Measurements from ENCODE around the gene CLTB. TPM values are rescaled to one million over a fixed set of nuclear protein-coding genes. Genes with fewer than 3 reads are reported as not detected.

Gene CLTB
- total and polyA plus RNA-seq, 2 of the 13 experiments (the other 11 are each of a cell fraction or from before 2014, with no cell fraction given), result 23.3 to 33.8 TPM

GRCh38 chr5:176424181-176424580 is 7.8 kb upstream of the CLTB start:
- no peak overlapping the region for H3K4me3 ChIP-seq (replicated peaks in 1 of 3; ENCODE audit: insufficient read depth in 1 of 3, low read depth in 2 of 3, low read length in 3 of 3)
- H3K36me3 ChIP-seq (replicated peaks in 1 of 2; ENCODE audit: control insufficient read depth in 1 of 2, insufficient read depth in 2 of 2, low read length in 2 of 2), result no peaks in the 10 kb centered on the region
- no TSS peak for BruUV-seq (replicated peaks)
- no peaks in the 10 kb centered on the region for H3K9me3 ChIP-seq (ENCODE audit: low read length)
- FAIRE-seq (no peak), DNase-seq (ENCODE audit: low spot score) (no peak), ATAC-seq (no peak)
- no peaks in the 10 kb centered on the region for H3K4me1 ChIP-seq (ENCODE audit: insufficient read depth, low read length)
- POLR2A ChIA-PET, result interaction anchor here (0.6 kb wide), 1 partner anchor 23 kb away, joined by 3 read pairs; no protein-coding TSS in a partner anchor
- no peak overlapping the region for H3K27ac ChIP-seq (ENCODE audit: extremely low read length, insufficient read depth, low read length)
- no peak overlapping the region for H3K4me2 ChIP-seq (ENCODE audit: low read depth, low read length)
- H2AFZ ChIP-seq (ENCODE audit: low read length), result no peak overlapping the region
- no peaks in the 10 kb centered on the region for H3K79me2 ChIP-seq (ENCODE audit: insufficient read depth, low read length)
- H3K27me3 ChIP-seq (ENCODE audit: control insufficient read depth in 1 of 2, insufficient read depth in 2 of 2, low read length in 2 of 2), result no peaks in the 10 kb centered on the region
- TF ChIP-seq ZNF83 (CRISPR knock-in tag; IDR thresholded peaks at IDR 0.05; ENCODE audit: borderline replicate concordance) (no peak), ZNF20 (CRISPR knock-in tag; IDR thresholded peaks at IDR 0.05) (no peak), ZNF746 (CRISPR knock-in tag; IDR thresholded peaks at IDR 0.05) (no peak), ZNF451 (CRISPR knock-in tag; IDR thresholded peaks at IDR 0.05) (no peak), REXO4 (CRISPR knock-in tag; IDR thresholded peaks at IDR 0.05; ENCODE audit: borderline replicate concordance) (no peak), ZNF121 (CRISPR knock-in tag; IDR thresholded peaks at IDR 0.05) (0 out of 2 replicates have a peak, but pooled peaks have one; percentile 46), STAG1 (CRISPR knock-in tag; IDR thresholded peaks at IDR 0.05) (no peak), MYC (CRISPR knock-in tag; IDR thresholded peaks at IDR 0.05; ENCODE audit: borderline replicate concordance) (no peak)
- intact Hi-C loops (cut with micrococcal nuclease; ENCODE audit: unreplicated experiment), result no loop called here
- in situ Hi-C loops (cut with HindIII; ENCODE audit: extremely low pct_ligation_motif_present, low pct_unique_long_range_greater_than_20kb), result no loop called here
- no peak overlapping the region for H3K9ac ChIP-seq (ENCODE audit: insufficient read depth, low read depth, low read length)
- 33% methylated on average over 3 of the region's 3 CpGs for WGBS (ENCODE audit: low lambda C conversion rate)
- CTCF ChIA-PET (ENCODE audit: low intra/inter-chr PET ratio, low total read pairs), result no interaction called here
- no peaks in the 10 kb centered on the region for H4K20me1 ChIP-seq (ENCODE audit: insufficient read depth, low read length)

DNA sequence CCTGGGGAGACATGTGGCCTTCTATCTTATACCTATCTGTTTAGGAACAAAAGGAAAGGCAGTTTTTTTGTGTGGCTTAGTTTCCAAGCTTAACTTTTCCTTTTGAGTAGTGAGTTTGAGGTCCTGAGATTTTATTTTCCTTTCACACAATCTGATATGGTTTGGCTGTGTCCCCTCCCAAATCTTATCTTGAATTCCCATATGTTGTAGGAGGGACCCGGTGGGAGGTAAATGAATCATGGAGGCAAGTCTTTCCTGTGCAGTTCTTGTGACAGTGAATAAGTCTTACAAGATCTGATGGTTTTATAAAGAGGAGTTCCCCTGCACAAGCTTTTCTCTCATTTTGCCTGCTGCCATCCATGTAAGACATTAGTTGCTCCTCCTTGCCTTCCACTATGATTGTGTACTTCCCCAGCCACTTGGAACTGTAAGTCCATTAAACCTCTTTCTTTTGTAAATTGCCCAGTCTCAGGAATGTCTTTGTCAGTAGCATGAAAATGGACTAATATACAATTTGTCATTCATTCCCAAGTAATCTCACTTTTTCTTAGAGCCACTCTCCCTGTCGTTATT is 4.7 kb upstream of the CLTB start:
- in situ Hi-C loops (cut with HindIII; ENCODE audit: extremely low pct_ligation_motif_present, low pct_unique_long_range_greater_than_20kb), result no loop called here
- TF ChIP-seq ZNF431 (CRISPR knock-in tag; IDR thresholded peaks at IDR 0.05; ENCODE audit: borderline replicate concordance, low read depth) (peak; percentile 85; the same call in 1 of the 2 replicates), CCDC6 (CRISPR knock-in tag; IDR thresholded peaks at IDR 0.05) (no peak)
- Histone ChIP-seq H3K9ac (ENCODE audit: insufficient read depth, low read depth, low read length) (no peak overlapping the region), H4K20me1 (ENCODE audit: insufficient read depth, low read length) (no peaks in the 10 kb centered on the region), H3K79me2 (ENCODE audit: insufficient read depth, low read length) (no peaks in the 10 kb centered on the region), H3K27ac (ENCODE audit: extremely low read length, insufficient read depth, low read length) (no peak overlapping the region), H3K4me3 (replicated peaks in 1 of 3; ENCODE audit: insufficient read depth in 1 of 3, low read depth in 2 of 3, low read length in 3 of 3) (no peak overlapping the region), H3K9me3 (ENCODE audit: low read length) (no peaks in the 10 kb centered on the region), H2AFZ (ENCODE audit: low read length) (no peak overlapping the region), H3K4me1 (ENCODE audit: insufficient read depth, low read length) (peaks cover 23% of the 10 kb centered on the region), H3K36me3 (replicated peaks in 1 of 2; ENCODE audit: control insufficient read depth in 1 of 2, insufficient read depth in 2 of 2, low read length in 2 of 2) (no peaks in the 10 kb centered on the region), H3K27me3 (ENCODE audit: control insufficient read depth in 1 of 2, insufficient read depth in 2 of 2, low read length in 2 of 2) (no peaks in the 10 kb centered on the region), H3K4me2 (ENCODE audit: low read depth, low read length) (no peak overlapping the region)
- intact Hi-C loops (cut with micrococcal nuclease; ENCODE audit: unreplicated experiment), result no loop called here
- 33% methylated on average over 2 of the region's 2 CpGs for WGBS (ENCODE audit: low lambda C conversion rate)
- ATAC-seq, result no peak
- ChIA-PET POLR2A (no interaction called here), CTCF (ENCODE audit: low intra/inter-chr PET ratio, low total read pairs) (no interaction called here)
- DNase-seq (ENCODE audit: low spot score), result no peak
- no TSS peak for BruUV-seq (replicated peaks)
- FAIRE-seq, result no peak

All from HepG2 (cell line).